Neural cell (in vitro differentiated cells): ENCODE data around the gene NIPSNAP2. TPM values are rescaled to one million over a fixed set of nuclear protein-coding genes. Genes with fewer than 3 reads are reported as not detected.

Experiments used
- H2AFZ ChIP-seq: fragments of 200-600, 300-800 bp; sonication (generic), shearing (Covaris generic); 2 replicates; pipeline ENCODE4 v1.6.0; 2014; ENCODE audit warnings: low read depth, mild to moderate bottlenecking, antibody characterized with exemption, low read length, moderate library complexity
- H3F3A ChIP-seq: fragments of 200-600 bp; shearing (Covaris generic); 2 replicates; pipeline ENCODE4 v1.6.1; 2016; ENCODE audit warnings: mild to moderate bottlenecking, moderate library complexity, mixed read lengths, antibody characterized with exemption, low read length; ENCODE audit not compliant: insufficient read depth, poor library complexity, severe bottlenecking
- H3K27ac ChIP-seq: fragments of 200-600, 300-800 bp; sonication (generic), shearing (Covaris generic); 2 replicates; pipeline ENCODE4 v1.5.1; 2014; ENCODE audit warnings: mild to moderate bottlenecking, low read length, moderate library complexity
- H3K27me3 ChIP-seq: fragments of 300-800, 200-600 bp; sonication (generic), shearing (Covaris generic); 2 replicates; pipeline ENCODE4 v1.6.0; 2014; ENCODE audit warnings: mild to moderate bottlenecking, low read depth, low read length, moderate library complexity; ENCODE audit not compliant: insufficient read depth
- H3K36me3 ChIP-seq: fragments of 300-800, 200-600 bp; sonication (generic), shearing (Covaris generic); 2 replicates; pipeline ENCODE4 v1.5.1; 2014; ENCODE audit warnings: mild to moderate bottlenecking, antibody characterized with exemption, low read length, moderate library complexity; ENCODE audit not compliant: insufficient read depth
- H3K4me2 ChIP-seq: fragments of 300-800, 200-600 bp; sonication (generic), shearing (Covaris generic); 2 replicates; pipeline ENCODE4 v1.6.0; 2014; ENCODE audit warnings: mild to moderate bottlenecking, low read length
- H3K4me3 ChIP-seq: fragments of 300-800, 200-600 bp; sonication (generic), shearing (Covaris generic); 2 replicates; pipeline ENCODE4 v1.5.1; 2014; ENCODE audit warnings: mild to moderate bottlenecking, low read length, moderate library complexity
- H3K79me2 ChIP-seq: fragments of 200-600 bp; shearing (Covaris generic); replicated peaks from 2 replicates; pipeline ENCODE4 v1.6.0; 2014; ENCODE audit warnings: mild to moderate bottlenecking, low read length, moderate library complexity; ENCODE audit not compliant: insufficient read depth
- H3K9ac ChIP-seq: fragments of 300-800, 200-600 bp; sonication (generic), shearing (Covaris generic); 2 replicates; pipeline ENCODE4 v1.6.1; 2016; ENCODE audit warnings: mild to moderate bottlenecking, low read length, mixed read lengths
- H3K9me2 ChIP-seq: fragments of 200-600 bp; shearing (Covaris generic); 2 replicates; pipeline ENCODE4 v1.6.1; 2016; ENCODE audit warnings: mild to moderate bottlenecking, low read length, mixed read lengths; ENCODE audit not compliant: insufficient read depth
- H3K9me3 ChIP-seq: fragments of 200-600, 300-800 bp; sonication (generic), shearing (Covaris generic); 2 replicates; pipeline ENCODE4 v1.6.1; 2016; ENCODE audit warnings: mild to moderate bottlenecking, mixed run types, low read length, moderate library complexity, mixed read lengths
- H4K20me1 ChIP-seq: fragments of 200-600 bp; shearing (Covaris generic); 2 replicates; pipeline ENCODE4 v1.6.1; 2016; ENCODE audit warnings: mild to moderate bottlenecking, mixed run types; ENCODE audit not compliant: insufficient read depth
- CTCF ChIP-seq: fragments of 450-650 bp; IDR thresholded peaks from 2 replicates; pipeline ENCODE4 v1.5.1; 2014; ENCODE audit warnings: antibody characterized with exemption, mild to moderate bottlenecking, moderate library complexity; ENCODE audit not compliant: poor library complexity, severe bottlenecking
- EP300 ChIP-seq: fragments of 450-650 bp; conservative IDR thresholded peaks from 2 replicates; pipeline ENCODE4 v1.6.1; 2014; ENCODE audit warnings: antibody characterized with exemption, mild to moderate bottlenecking, moderate library complexity; ENCODE audit not compliant: poor library complexity, severe bottlenecking
- EZH2 ChIP-seq: fragments of 200-600, 300-800 bp; shearing (Covaris generic), sonication (generic); IDR thresholded peaks from 2 replicates; pipeline ENCODE4 v1.6.1; 2014; ENCODE audit warnings: antibody characterized with exemption, low read length, borderline replicate concordance, mild to moderate bottlenecking; ENCODE audit not compliant: insufficient read depth, poor library complexity, severe bottlenecking
- MXI1 ChIP-seq: fragments of 450-650 bp; conservative IDR thresholded peaks from 2 replicates; pipeline ENCODE4 v1.6.1; 2014; ENCODE audit warnings: antibody characterized with exemption, mild to moderate bottlenecking; ENCODE audit not compliant: poor library complexity, severe bottlenecking
- POLR2AphosphoS5 ChIP-seq: IDR thresholded peaks from 2 replicates; pipeline ENCODE4 v1.6.1; 2012
- RAD21 ChIP-seq: fragments of 450-650 bp; conservative IDR thresholded peaks from 2 replicates; pipeline ENCODE4 v1.6.1; 2014; ENCODE audit warnings: antibody characterized with exemption, mild to moderate bottlenecking, moderate library complexity
- REST ChIP-seq: IDR thresholded peaks from 2 replicates; pipeline ENCODE4 v1.6.1; 2012; ENCODE audit warnings: borderline replicate concordance
- SMC3 ChIP-seq: fragments of 450-650 bp; conservative IDR thresholded peaks from 2 replicates; pipeline ENCODE4 v1.6.1; 2014; ENCODE audit warnings: antibody characterized with exemption, mild to moderate bottlenecking, moderate library complexity; ENCODE audit not compliant: poor library complexity
- TAF1 ChIP-seq: IDR thresholded peaks from 2 replicates; pipeline ENCODE4 v1.6.1; 2012; ENCODE audit warnings: low read depth
- polyA plus RNA-seq: library from polyadenylated mRNA; depleted of rRNA; stranded (reverse); fragments of >200 nt; gene quantifications from 2 replicates; pipeline ENCODE4 v1.2.3, GENCODE V29; 2014

Gene NIPSNAP2
- polyA plus RNA-seq, 1 donor from 2014 or later, result 87.0 TPM

GRCh38 chr7:55962014-55962413, 2.4 kb upstream of the NIPSNAP2 start:
- peaks cover 24% of the 10 kb centered on the region for H3K79me2 ChIP-seq
- H3K9me3 ChIP-seq, result no peaks in the 10 kb centered on the region
- TF ChIP-seq TAF1 (no peak), POLR2AphosphoS5 (no peak), MXI1 (no peak), RAD21 (no peak), EZH2 (no peak)
- H3K4me2 ChIP-seq, result no peak overlapping the region
- no peak overlapping the region for H2AFZ ChIP-seq
- no peak overlapping the region for H3K9ac ChIP-seq
- H3F3A ChIP-seq, result no peaks in the 10 kb centered on the region
- H3K36me3 ChIP-seq, result no peaks in the 10 kb centered on the region
- no peak overlapping the region for H3K4me3 ChIP-seq
- H3K9me2 ChIP-seq, result no peaks in the 10 kb centered on the region
- no peaks in the 10 kb centered on the region for H3K27me3 ChIP-seq
- no peak overlapping the region for H3K27ac ChIP-seq
- H4K20me1 ChIP-seq, result no peaks in the 10 kb centered on the region

DNA sequence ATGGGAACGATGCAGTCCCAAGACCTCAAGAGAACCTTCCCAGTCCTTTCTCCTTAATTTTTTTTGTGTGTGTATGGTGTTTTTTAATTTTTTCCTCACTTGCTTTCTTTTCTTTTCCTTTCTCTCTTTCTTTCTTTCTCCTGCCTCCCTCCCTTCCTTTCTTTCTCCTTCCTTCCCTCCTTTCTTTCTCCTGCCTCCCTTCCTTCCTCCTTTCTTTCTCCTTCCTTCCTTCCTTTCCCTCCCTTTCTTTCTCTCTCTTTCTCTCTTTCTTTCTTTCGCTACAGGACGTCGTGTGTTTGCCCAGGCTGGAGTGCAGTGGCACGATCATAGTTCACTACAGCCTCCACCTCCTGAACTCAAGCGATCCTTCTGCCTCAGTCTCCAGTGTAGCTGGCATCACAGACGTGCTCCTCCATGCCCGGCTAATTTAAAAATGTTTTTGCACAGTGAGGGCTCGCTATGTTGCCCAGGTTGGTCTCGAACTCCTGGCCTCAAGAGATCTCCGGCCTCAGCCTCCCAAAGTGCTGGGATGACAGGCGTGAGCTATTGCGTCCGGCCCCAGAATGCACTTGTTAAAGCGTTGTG, 709 bp upstream of the NIPSNAP2 start:
- Histone ChIP-seq H4K20me1 (no peaks in the 10 kb centered on the region), H3K79me2 (peaks cover 34% of the 10 kb centered on the region), H3K4me2 (no peak overlapping the region), H3F3A (no peaks in the 10 kb centered on the region), H3K27ac (no peak overlapping the region), H3K36me3 (no peaks in the 10 kb centered on the region), H3K9me2 (no peaks in the 10 kb centered on the region), H3K9ac (peak overlapping the region; percentile 36), H3K4me3 (peak overlapping the region; percentile 55), H3K27me3 (no peaks in the 10 kb centered on the region), H3K9me3 (no peaks in the 10 kb centered on the region), H2AFZ (no peak overlapping the region)
- TF ChIP-seq EP300 (no peak), RAD21 (no peak), EZH2 (no peak), MXI1 (no peak), TAF1 (no peak), REST (no peak), POLR2AphosphoS5 (no peak), SMC3 (no peak), CTCF (no peak)
